B cell (primary cell): ENCODE results near the gene MTUS2.

Experiments
- EZH2 ChIP-seq: IDR thresholded peaks from 2 replicates; pipeline ENCODE4 v1.6.1; 2012; ENCODE audit warnings: borderline replicate concordance, low read depth, mild to moderate bottlenecking, moderate library complexity, low read length; ENCODE audit not compliant: insufficient read depth, poor library complexity, severe bottlenecking
- TF ChIP-seq, protein P1 (sequence below): fragments of 200-600 bp; IDR thresholded peaks from one replicate; pipeline ENCODE4 v1.8.0; 2022; ENCODE audit warnings: antibody characterized with exemption, mild to moderate bottlenecking

- TF ChIP-seq, protein P1, sequence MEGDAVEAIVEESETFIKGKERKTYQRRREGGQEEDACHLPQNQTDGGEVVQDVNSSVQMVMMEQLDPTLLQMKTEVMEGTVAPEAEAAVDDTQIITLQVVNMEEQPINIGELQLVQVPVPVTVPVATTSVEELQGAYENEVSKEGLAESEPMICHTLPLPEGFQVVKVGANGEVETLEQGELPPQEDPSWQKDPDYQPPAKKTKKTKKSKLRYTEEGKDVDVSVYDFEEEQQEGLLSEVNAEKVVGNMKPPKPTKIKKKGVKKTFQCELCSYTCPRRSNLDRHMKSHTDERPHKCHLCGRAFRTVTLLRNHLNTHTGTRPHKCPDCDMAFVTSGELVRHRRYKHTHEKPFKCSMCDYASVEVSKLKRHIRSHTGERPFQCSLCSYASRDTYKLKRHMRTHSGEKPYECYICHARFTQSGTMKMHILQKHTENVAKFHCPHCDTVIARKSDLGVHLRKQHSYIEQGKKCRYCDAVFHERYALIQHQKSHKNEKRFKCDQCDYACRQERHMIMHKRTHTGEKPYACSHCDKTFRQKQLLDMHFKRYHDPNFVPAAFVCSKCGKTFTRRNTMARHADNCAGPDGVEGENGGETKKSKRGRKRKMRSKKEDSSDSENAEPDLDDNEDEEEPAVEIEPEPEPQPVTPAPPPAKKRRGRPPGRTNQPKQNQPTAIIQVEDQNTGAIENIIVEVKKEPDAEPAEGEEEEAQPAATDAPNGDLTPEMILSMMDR, result no peak
- TF ChIP-seq EZH2, result no peak
These were observed 660.9 kb downstream of the MTUS2 start for GRCh38 chr13:29480893-29481525.
